CD14-positive monocyte (primary cell): ENCODE results near the gene KCNQ1OT1. TPM values are rescaled to one million over a fixed set of nuclear protein-coding genes. Genes with fewer than 3 reads are reported as not detected.

Source experiments
- DNase-seq, 3 donors: peaks; one replicate each; pipeline ENCODE4 v3.0.0-alpha.2; 2011 to 2022
- H2AFZ ChIP-seq: 2 replicates; pipeline ENCODE4 v1.6.0; 2012; ENCODE audit warnings: mild to moderate bottlenecking, low read depth, low read length, inconsistent platforms; ENCODE audit not compliant: insufficient read depth, poor library complexity, severe bottlenecking
- H3K27ac ChIP-seq, 2 donors: 1 replicate in 1 of 2; 2 replicates in 1 of 2; pipeline ENCODE4 v1.5.1; 2012 to 2013; ENCODE audit warnings: low read length in 2 of 2, control low read depth in 1 of 2, inconsistent platforms in 1 of 2, low read depth in 1 of 2, mild to moderate bottlenecking in 1 of 2
- H3K27me3 ChIP-seq, 2 donors: one replicate each; pipeline versions ENCODE4 v1.6.0 to v1.6.1; 2011 to 2013; ENCODE audit warnings: low read length in 2 of 2; ENCODE audit not compliant: control insufficient read depth in 2 of 2, insufficient read depth in 2 of 2
- H3K36me3 ChIP-seq, 2 donors: replicated peaks in 1 of 2; 1 replicate in 1 of 2; 2 replicates in 1 of 2; pipeline versions ENCODE4 v1.5.1 to v1.6.1; 2012 to 2013; ENCODE audit warnings: low read length in 2 of 2, control low read depth in 1 of 2, inconsistent platforms in 1 of 2, mild to moderate bottlenecking in 1 of 2; ENCODE audit not compliant: insufficient read depth in 2 of 2, control insufficient read depth in 1 of 2
- H3K4me1 ChIP-seq, 2 donors: 1 replicate in 1 of 2; 2 replicates in 1 of 2; pipeline versions ENCODE4 v1.5.1 to v1.6.1; 2012 to 2013; ENCODE audit warnings: low read length in 2 of 2, control low read depth in 1 of 2, inconsistent platforms in 1 of 2, mild to moderate bottlenecking in 1 of 2, moderate library complexity in 1 of 2; ENCODE audit not compliant: insufficient read depth in 2 of 2, control insufficient read depth in 1 of 2
- H3K4me2 ChIP-seq: replicated peaks from 2 replicates; pipeline ENCODE3; 2012; ENCODE audit warnings: low read length, moderate library complexity, mild to moderate bottlenecking; ENCODE audit not compliant: poor library complexity, severe bottlenecking; ENCODE audit errors: extremely low read depth
- H3K4me3 ChIP-seq, 3 experiments: fragments of 200-600 bp in 1 of 3; sonication (generic) in 1 of 3; replicated peaks in 1 of 3; 1 replicate in 2 of 3; 2 replicates in 1 of 3; pipeline ENCODE4 v1.5.1; 2011 to 2013; ENCODE audit warnings: low read length in 3 of 3, mild to moderate bottlenecking in 3 of 3, control low read depth in 2 of 3, low read depth in 2 of 3, inconsistent platforms in 1 of 3, moderate library complexity in 1 of 3
- H3K79me2 ChIP-seq: 2 replicates; pipeline ENCODE4 v1.6.0; 2012; ENCODE audit warnings: mild to moderate bottlenecking, control low read depth, inconsistent platforms, low read length, moderate library complexity; ENCODE audit not compliant: insufficient read depth
- H3K9ac ChIP-seq: 2 replicates; pipeline ENCODE4 v1.6.0; 2017; ENCODE audit warnings: low read length, mild to moderate bottlenecking; ENCODE audit not compliant: insufficient read depth, poor library complexity, severe bottlenecking
- H3K9me3 ChIP-seq, 2 donors: replicated peaks in 1 of 2; 1 replicate in 1 of 2; 2 replicates in 1 of 2; pipeline versions ENCODE4 v1.5.1 to v1.6.1; 2012 to 2013; ENCODE audit warnings: low read length in 2 of 2, control low read depth in 1 of 2; ENCODE audit not compliant: control insufficient read depth in 1 of 2, insufficient read depth in 1 of 2
- H4K20me1 ChIP-seq: 2 replicates; pipeline ENCODE4 v1.6.0; 2012; ENCODE audit warnings: mild to moderate bottlenecking, low read length, control low read depth, moderate library complexity; ENCODE audit not compliant: insufficient read depth
- H3K27ac Mint-ChIP-seq, 7 donors: one replicate each; pipeline ENCODE4 v1.8.0; 2020; ENCODE audit warnings: mild to moderate bottlenecking in 7 of 7, mixed read lengths in 7 of 7, moderate library complexity in 6 of 7, inconsistent platforms in 2 of 7
- H3K27me3 Mint-ChIP-seq, 3 donors: one replicate each; pipeline ENCODE4 v1.8.0; 2021 to 2022; ENCODE audit warnings: low read depth in 3 of 3, mild to moderate bottlenecking in 3 of 3, mixed read lengths in 3 of 3, moderate library complexity in 3 of 3, inconsistent platforms in 1 of 3
- H3K36me3 Mint-ChIP-seq, 2 donors: one replicate each; pipeline ENCODE4 v1.8.0; 2020; ENCODE audit warnings: mixed read lengths in 2 of 2, inconsistent platforms in 1 of 2, mild to moderate bottlenecking in 1 of 2
- H3K4me1 Mint-ChIP-seq: one replicate; pipeline ENCODE4 v1.8.0; 2020; ENCODE audit warnings: mild to moderate bottlenecking, mixed read lengths
- H3K4me3 Mint-ChIP-seq, 2 donors: one replicate each; pipeline ENCODE4 v1.8.0; 2020; ENCODE audit warnings: mild to moderate bottlenecking in 2 of 2, mixed read lengths in 2 of 2, moderate library complexity in 1 of 2
- H3K9me3 Mint-ChIP-seq, 7 donors: one replicate each; pipeline ENCODE4 v1.8.0; 2020 to 2022; ENCODE audit warnings: mixed read lengths in 7 of 7, mild to moderate bottlenecking in 6 of 7, moderate library complexity in 6 of 7, inconsistent platforms in 2 of 7
- WGBS: methylation state at CpG from one replicate; pipeline ENCODE4 v1.1.5; 2013; ENCODE audit warnings: missing lambda C conversion rate; ENCODE audit not compliant: insufficient coverage; 5-methylcytosine and 5-hydroxymethylcytosine counted together
- intact Hi-C, 2 donors: fragments of 100-400 bp; cut with micrococcal nuclease; formaldehyde crosslinking; loops; one replicate each; pipeline versions ENCODE4 v1.15.0 to v1.15.1; 2023
- polyA plus RNA-seq, 3 donors: library from polyadenylated mRNA; depleted of rRNA in 1 of 3; unstranded in 2 of 3; stranded (reverse) in 1 of 3; fragments of 300-500 nt in 2 of 3; fragments of >200 nt in 1 of 3; fragmentation: Illumina TruSeq in 2 of 3; gene quantifications; 1 replicate in 2 of 3; 2 replicates in 1 of 3; pipeline ENCODE4 v1.2.3, GENCODE V29; 2012 to 2021
- TF ChIP-seq, protein P1 (sequence below): fragments of 200-600 bp; IDR thresholded peaks from one replicate; pipeline ENCODE4 v1.8.0; 2022; ENCODE audit warnings: antibody characterized with exemption, mild to moderate bottlenecking

The KCNQ1OT1 gene
- polyA plus RNA-seq, 3 donors: 0.01 to 0.04 (median 0.03) TPM

GRCh38 chr11:2729841-2730240 lies 30.0 kb upstream of the KCNQ1OT1 start:
- H3K4me3 Mint-ChIP-seq: no peak overlapping the region
- Histone ChIP-seq H3K27ac (no peak overlapping the region), H4K20me1 (peaks cover 86% of the 10 kb centered on the region), H3K36me3 (no peaks in the 10 kb centered on the region), H3K9ac (no peak overlapping the region), H3K4me2 (no peak overlapping the region), H3K4me3 (no peak overlapping the region), H2AFZ (no peak overlapping the region), H3K79me2 (no peaks in the 10 kb centered on the region), H3K4me1 (no peaks in the 10 kb centered on the region), H3K27me3 (no peaks in the 10 kb centered on the region), H3K9me3 (no peaks in the 10 kb centered on the region)
- intact Hi-C loops: no loop called here
- peaks cover 3 to 6% (median 3%) of the 10 kb centered on the region in 3 donors for H3K27me3 Mint-ChIP-seq
- DNase-seq: no peak
- H3K27ac Mint-ChIP-seq: peak overlapping the region in 1 of 7 donors; percentile 37
- WGBS: 94% methylated on average over 9 of the region's 9 CpGs
- H3K9me3 Mint-ChIP-seq: peaks cover 0 to 1% (median 0%) of the 10 kb centered on the region in 7 donors
- no peaks in the 10 kb centered on the region for H3K4me1 Mint-ChIP-seq
- peaks cover 0 to 6% of the 10 kb centered on the region in 2 donors for H3K36me3 Mint-ChIP-seq
- TF ChIP-seq, protein P1, sequence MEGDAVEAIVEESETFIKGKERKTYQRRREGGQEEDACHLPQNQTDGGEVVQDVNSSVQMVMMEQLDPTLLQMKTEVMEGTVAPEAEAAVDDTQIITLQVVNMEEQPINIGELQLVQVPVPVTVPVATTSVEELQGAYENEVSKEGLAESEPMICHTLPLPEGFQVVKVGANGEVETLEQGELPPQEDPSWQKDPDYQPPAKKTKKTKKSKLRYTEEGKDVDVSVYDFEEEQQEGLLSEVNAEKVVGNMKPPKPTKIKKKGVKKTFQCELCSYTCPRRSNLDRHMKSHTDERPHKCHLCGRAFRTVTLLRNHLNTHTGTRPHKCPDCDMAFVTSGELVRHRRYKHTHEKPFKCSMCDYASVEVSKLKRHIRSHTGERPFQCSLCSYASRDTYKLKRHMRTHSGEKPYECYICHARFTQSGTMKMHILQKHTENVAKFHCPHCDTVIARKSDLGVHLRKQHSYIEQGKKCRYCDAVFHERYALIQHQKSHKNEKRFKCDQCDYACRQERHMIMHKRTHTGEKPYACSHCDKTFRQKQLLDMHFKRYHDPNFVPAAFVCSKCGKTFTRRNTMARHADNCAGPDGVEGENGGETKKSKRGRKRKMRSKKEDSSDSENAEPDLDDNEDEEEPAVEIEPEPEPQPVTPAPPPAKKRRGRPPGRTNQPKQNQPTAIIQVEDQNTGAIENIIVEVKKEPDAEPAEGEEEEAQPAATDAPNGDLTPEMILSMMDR: no peak

DNA sequence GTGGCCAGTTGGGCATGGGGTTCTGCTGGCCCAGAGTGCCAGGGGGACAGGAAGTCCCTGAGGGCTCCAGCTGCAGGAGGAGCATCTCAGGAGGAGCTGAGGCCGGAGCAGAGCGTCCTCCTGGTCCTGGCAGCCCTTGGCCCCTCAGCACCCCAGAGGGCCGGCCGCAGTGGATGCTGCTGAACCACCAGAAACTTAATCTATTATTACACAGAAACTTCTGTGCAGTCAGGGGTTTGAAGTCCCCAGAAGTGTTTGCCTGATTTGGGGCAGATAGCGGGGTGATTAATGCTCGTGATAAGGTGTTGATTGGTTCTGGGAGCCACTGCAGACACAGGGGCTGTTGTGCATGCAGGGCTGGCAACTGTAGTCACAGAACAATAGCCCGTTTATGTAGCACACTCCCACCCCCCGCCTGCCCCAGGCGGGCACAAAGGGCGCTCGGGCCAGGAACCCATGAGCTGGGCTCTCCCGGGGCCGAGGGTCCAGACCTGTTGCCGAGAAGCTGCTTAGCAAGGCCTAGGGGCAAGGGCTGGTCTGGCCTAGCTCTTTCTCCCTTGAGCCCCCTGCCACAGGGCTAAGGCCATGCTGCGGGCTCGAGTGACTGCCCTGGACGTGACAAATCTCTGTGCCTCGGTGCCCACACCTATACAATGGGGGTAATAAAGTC lies 29.0 kb upstream of the KCNQ1OT1 start:
- TF ChIP-seq, protein P1: no peak
- Histone ChIP-seq H2AFZ (no peak overlapping the region), H3K4me3 (no peak overlapping the region), H3K79me2 (no peaks in the 10 kb centered on the region), H3K4me1 (no peaks in the 10 kb centered on the region), H3K36me3 (peaks cover 0 to 7% of the 10 kb centered on the region in 2 donors), H3K27ac (no peak overlapping the region), H3K9me3 (no peaks in the 10 kb centered on the region), H3K9ac (no peak overlapping the region), H3K27me3 (no peaks in the 10 kb centered on the region), H3K4me2 (no peak overlapping the region), H4K20me1 (peaks cover 82% of the 10 kb centered on the region)
- intact Hi-C loops: no loop called here
- Mint-ChIP-seq H3K36me3 (peaks cover 5 to 15% of the 10 kb centered on the region in 2 donors), H3K4me3 (no peak overlapping the region), H3K27ac (no peak overlapping the region), H3K4me1 (no peaks in the 10 kb centered on the region), H3K27me3 (peaks cover 3 to 5% (median 3%) of the 10 kb centered on the region in 3 donors), H3K9me3 (peaks cover 0 to 1% (median 0%) of the 10 kb centered on the region in 7 donors)
- WGBS: 97% methylated on average over 12 of the region's 18 CpGs
- DNase-seq: no peak
